K562 (cell line): ENCODE measurements around the gene PCP2. TPM values are rescaled to one million over a fixed set of nuclear protein-coding genes. Genes with fewer than 3 reads are reported as not detected.

ENCODE experiments used
- ATAC-seq: fragments of 200-7000 bp; cut with Tn5 transposase; 3 replicates; pipeline ENCODE4 v1.9.1; 2020; ENCODE audit warnings: moderate library complexity
- BruUV-seq: library from RNA; stranded (reverse); fragments of 400-500 nt; replicated peaks from 2 replicates; lab custom pipeline; 2021; lab: Mats Ljungman, UMichigan
- CTCF ChIA-PET: fragments of 300-600 bp; formaldehyde crosslinking; extraction: SDS; loops from one replicate; lab custom pipeline; 2021; ENCODE audit warnings: low intra/inter-chr PET ratio; lab: Yijun Ruan, JAX
- POLR2A ChIA-PET: fragments of 300-600, 350-650 bp; sonication (Branson Sonifier 250); formaldehyde crosslinking; extraction: SDS; loops from one replicate; lab custom pipeline; 2021; ENCODE audit warnings: antibody characterized with exemption, inconsistent platforms; lab: Yijun Ruan, JAX
- DNase-seq, 4 experiments: peaks; one replicate each; pipeline versions ENCODE4 v3.0.0 to v3.0.0-alpha.2; 2011 to 2018; ENCODE audit warnings: low spot score in 3 of 4, mixed read lengths in 3 of 4; ENCODE audit errors: extremely low read depth in 1 of 4
- FAIRE-seq: peaks from 2 replicates; lab custom pipeline; 2011; peaks lifted over from hg19 to GRCh38; lab: Jason Lieb, UNC
- H2AFZ ChIP-seq: 2 replicates; pipeline ENCODE4 v1.6.0; 2011; ENCODE audit warnings: low read depth, low read length, control low read depth, inconsistent platforms
- H3K27ac ChIP-seq: fragments of 200-600 bp; 3 replicates; pipeline ENCODE4 v1.8.0; 2011; ENCODE audit warnings: low read depth, mild to moderate bottlenecking, control low read depth, inconsistent platforms, low read length, moderate library complexity, mixed read lengths; ENCODE audit errors: extremely low read depth
- H3K27me3 ChIP-seq, 2 experiments: fragments of 300-600 bp in 1 of 2; 2 replicates in 1 of 2; 3 replicates in 1 of 2; pipeline versions ENCODE4 v1.6.0 to v1.8.0; 2011; ENCODE audit warnings: inconsistent platforms in 2 of 2, low read length in 2 of 2, mild to moderate bottlenecking in 1 of 2, mixed read lengths in 1 of 2, moderate library complexity in 1 of 2; ENCODE audit not compliant: control insufficient read depth in 2 of 2, insufficient read depth in 2 of 2
- H3K36me3 ChIP-seq: fragments of 300-600 bp; 3 replicates; pipeline ENCODE4 v1.8.0; 2011; ENCODE audit warnings: mild to moderate bottlenecking, low read length, inconsistent platforms; ENCODE audit not compliant: control insufficient read depth, insufficient read depth
- H3K4me1 ChIP-seq, 2 experiments: fragments of 200-600 bp in 1 of 2; replicated peaks in 1 of 2; 2 replicates in 1 of 2; 3 replicates in 1 of 2; pipeline versions ENCODE4 v1.5.1 to v1.8.0; 2011; ENCODE audit warnings: inconsistent platforms in 2 of 2, low read length in 2 of 2, mild to moderate bottlenecking in 1 of 2, mixed read lengths in 1 of 2, moderate library complexity in 1 of 2; ENCODE audit not compliant: control insufficient read depth in 2 of 2, insufficient read depth in 2 of 2
- H3K4me2 ChIP-seq: 2 replicates; pipeline ENCODE4 v1.6.1; 2011; ENCODE audit warnings: low read length, control low read depth, inconsistent platforms, mixed read lengths; ENCODE audit not compliant: insufficient read depth
- H3K4me3 ChIP-seq: fragments of 200-600 bp; sonication (generic), shearing (Covaris generic); 2 replicates; pipeline ENCODE4 v1.5.1; 2016; ENCODE audit warnings: control low read depth, inconsistent platforms
- H3K79me2 ChIP-seq: fragments of 200-600 bp; 3 replicates; pipeline ENCODE4 v1.8.0; 2011; ENCODE audit warnings: low read length, inconsistent platforms; ENCODE audit not compliant: control insufficient read depth, insufficient read depth
- H3K9ac ChIP-seq, 2 experiments: 2 replicates each; pipeline versions ENCODE4 v1.6.0 to v1.6.1; 2011; ENCODE audit warnings: low read depth in 2 of 2, low read length in 2 of 2, control low read depth in 1 of 2, inconsistent platforms in 1 of 2, mild to moderate bottlenecking in 1 of 2, mixed read lengths in 1 of 2; ENCODE audit not compliant: insufficient read depth in 1 of 2
- H3K9me1 ChIP-seq: one replicate; pipeline ENCODE4 v1.6.0; 2011; ENCODE audit warnings: inconsistent platforms, mild to moderate bottlenecking, low read length, moderate library complexity; ENCODE audit not compliant: control insufficient read depth, insufficient read depth
- H3K9me3 ChIP-seq: replicated peaks from 2 replicates; pipeline ENCODE4 v1.5.1; 2011; ENCODE audit warnings: low read depth, low read length, inconsistent platforms; ENCODE audit not compliant: control insufficient read depth, insufficient read depth
- H4K20me1 ChIP-seq: replicated peaks from 2 replicates; pipeline ENCODE4 v1.6.1; 2011; ENCODE audit warnings: low read length, inconsistent platforms, mixed read lengths; ENCODE audit not compliant: control insufficient read depth, insufficient read depth
- BRF1 ChIP-seq: IDR thresholded peaks from 3 replicates; pipeline ENCODE4 v1.6.1; 2011; ENCODE audit warnings: borderline replicate concordance, mild to moderate bottlenecking; ENCODE audit not compliant: insufficient read length; ENCODE audit errors: extremely low read depth
- GTF3C2 ChIP-seq: IDR thresholded peaks from 3 replicates; pipeline ENCODE4 v1.6.1; 2011; ENCODE audit warnings: borderline replicate concordance, mild to moderate bottlenecking, moderate library complexity; ENCODE audit not compliant: insufficient read length; ENCODE audit errors: extremely low read depth
- TARDBP ChIP-seq: fragments of 450-650 bp; IDR thresholded peaks from 2 replicates; pipeline ENCODE4 v1.6.1; 2016
- ZBTB1 ChIP-seq: sonication (generic); formaldehyde crosslinking; IDR thresholded peaks from 2 replicates; pipeline ENCODE4 v1.8.1; 2023; ENCODE audit warnings: missing genetic modification reagents, low read depth, mild to moderate bottlenecking, borderline replicate concordance
- ZNF347 ChIP-seq: fragments of 450-650 bp; formaldehyde crosslinking; IDR thresholded peaks from 2 replicates; pipeline ENCODE4 v1.4.0; 2020; ENCODE audit warnings: low read depth, mild to moderate bottlenecking, moderate library complexity
- ZNF77 ChIP-seq: fragments of 250-450 bp; sonication (Bioruptor Pico); IDR thresholded peaks from 2 replicates; pipeline ENCODE4 v1.5.0; 2020
- WGBS: fragments of 100-300 bp; shearing (Covaris generic); methylation state at CpG from one replicate; pipeline ENCODE4 v1.1.6; 2016; ENCODE audit warnings: low coverage, mixed read lengths; ENCODE audit not compliant: insufficient coverage; ENCODE audit errors: missing lambda C conversion rate; 5-methylcytosine and 5-hydroxymethylcytosine counted together
- in situ Hi-C: fragments of 300-500 bp; cut with MboI; formaldehyde crosslinking; loops from 4 replicates; pipeline ENCODE4 v1.15.0; 2018; ENCODE audit warnings: inconsistent platforms, mixed read lengths
- intact Hi-C: fragments of 100-400 bp; cut with micrococcal nuclease; formaldehyde crosslinking; loops from 2 replicates; pipeline ENCODE4 v1.14.2; 2022
- polyA plus RNA-seq, 8 experiments: library from polyadenylated mRNA; depleted of rRNA in 4 of 8; stranded (reverse) in 5 of 8; unstranded in 3 of 8; fragments of >200 nt; fragmentation: Nextera tagmentation in 2 of 8; fragmentation: Illumina TruSeq in 1 of 8; extraction: Ambion mirVana in 2 of 8; extraction: Trizol in 1 of 8; gene quantifications; 2 replicates each; pipeline versions ENCODE4 v1.2.1 to v1.2.3, GENCODE V29; 2011 to 2014; ENCODE audit warnings: inconsistent platforms in 1 of 8, missing spikeins in 1 of 8
- total RNA-seq, 7 experiments: library from RNA; depleted of rRNA in 6 of 7; stranded (reverse); fragments of >200 nt in 6 of 7; fragmentation: Illumina TruSeq in 2 of 7; extraction: Trizol in 2 of 7; gene quantifications; 2 replicates each; pipeline versions ENCODE4 v1.2.1 to v1.2.3, GENCODE V29; 2011 to 2021; ENCODE audit warnings: low replicate concordance in 1 of 7

Gene PCP2
- total and polyA plus RNA-seq, 9 of the 15 experiments (the other 6 are each of a cell fraction or from before 2014, with no cell fraction given) = 0.17 to 1.3 (median 0.49) TPM; not detected in 3

GRCh38 chr19:7618771-7619510 lies 14.6 kb downstream of the PCP2 start:
- ATAC-seq = peak; percentile 10

More at GRCh38 chr19:7618771-7619510, 14.6 kb downstream of the PCP2 start:
- no TSS peak for BruUV-seq
- Histone ChIP-seq H3K9ac (peak overlapping the region in 1 of 2 experiments; percentile 86; a peak in 2 of 4 replicates), H3K27me3 (peaks cover 0 to 6% of the 10 kb centered on the region in 2 experiments; a peak in 1 of 5 replicates), H3K27ac (no peak overlapping the region), H3K4me3 (no peak overlapping the region), H2AFZ (no peak overlapping the region), H3K79me2 (no peaks in the 10 kb centered on the region), H3K36me3 (peaks cover 47% of the 10 kb centered on the region; the same call in 2 of the 3 replicates), H3K4me1 (peaks cover 2 to 64% of the 10 kb centered on the region in 2 experiments; a peak in 4 of 5 replicates), H4K20me1 (0 out of 2 replicates have a peak, but pooled peaks cover 3% of the 10 kb centered on the region), H3K4me2 (no peak overlapping the region), H3K9me3 (no peaks in the 10 kb centered on the region), H3K9me1 (no peaks in the 10 kb centered on the region)
- CTCF ChIA-PET = no interaction called here
- FAIRE-seq = no peak
- WGBS = 58% methylated on average over 17 of the region's 21 CpGs
- in situ Hi-C loops (no loop called here), intact Hi-C loops (no loop called here)
- POLR2A ChIA-PET = interaction anchor here (1.4 to 2.7 kb wide), 3 partner anchors 9 to 11 kb away, joined by 4 to 22 read pairs (median 5); partner anchors contain the start of genes PET100 and XAB2
- DNase-seq = no peak
- TF ChIP-seq ZNF77 (CRISPR knock-in tag) = no peak
- TF ChIP-seq TARDBP = no peak
- no peak for TF ChIP-seq BRF1
- TF ChIP-seq ZNF347 = no peak
- no peak for TF ChIP-seq ZBTB1 (CRISPR knock-in tag)
- TF ChIP-seq GTF3C2 = no peak
